Activated CD4-positive, alpha-beta T cell treated with anti-CD3 and anti-CD28 coated beads for 36 hours (primary cell): Measurements from ENCODE around the gene ANTXR2. TPM values are rescaled to one million over a fixed set of nuclear protein-coding genes. Genes with fewer than 3 reads are reported as not detected.
"Not testable (repeated sequence)": the region's sequence is repeated elsewhere in the genome, so short reads cannot be mapped to it uniquely, and the experiment has no call there.

Source experiments
- ATAC-seq: fragments of 200-7000 bp; cut with Tn5 transposase; one replicate; pipeline ENCODE4 v1.10.0; 2021; ENCODE audit warnings: mild to moderate bottlenecking, moderate library complexity
- CTCF ChIA-PET: fragments of 350-600 bp; sonication (Branson Sonifier 250); formaldehyde crosslinking; loops from one replicate; lab custom pipeline; 2021; ENCODE audit warnings: antibody characterized with exemption; lab: Charles Lee
- POLR2A ChIA-PET: fragments of 350-600 bp; sonication (Branson Sonifier 250); formaldehyde crosslinking; loops from one replicate; lab custom pipeline; 2021; ENCODE audit warnings: antibody characterized with exemption, inconsistent platforms; lab: Charles Lee
- DNase-seq: peaks from one replicate; pipeline ENCODE4 v3.0.0-alpha.2; 2020
- H3K27ac Mint-ChIP-seq: one replicate; pipeline ENCODE4 v1.8.0; 2021; ENCODE audit warnings: mixed read lengths
- H3K27me3 Mint-ChIP-seq: one replicate; pipeline ENCODE4 v1.8.0; 2021; ENCODE audit warnings: mixed read lengths
- H3K36me3 Mint-ChIP-seq: one replicate; pipeline ENCODE4 v1.8.0; 2021; ENCODE audit warnings: low read depth, mixed read lengths
- H3K4me1 Mint-ChIP-seq: one replicate; pipeline ENCODE4 v1.8.0; 2021; ENCODE audit warnings: mixed read lengths
- H3K4me3 Mint-ChIP-seq: one replicate; pipeline ENCODE4 v1.8.0; 2021; ENCODE audit warnings: mild to moderate bottlenecking, moderate library complexity, mixed read lengths
- H3K9me3 Mint-ChIP-seq: one replicate; pipeline ENCODE4 v1.8.0; 2021; ENCODE audit warnings: low read depth, mixed read lengths
- intact Hi-C, 2 experiments: fragments of 100-400 bp; cut with DNase I in 1 of 2; cut with micrococcal nuclease in 1 of 2; formaldehyde crosslinking; loops; one replicate each; pipeline versions ENCODE4 v1.14.2 to v1.15.1; 2022 to 2024; cut with DNase I, micrococcal nuclease
- total RNA-seq, 2 experiments: library from RNA; stranded (reverse); gene quantifications; one replicate each; pipeline ENCODE4 v1.2.3, GENCODE V29; 2021

ANTXR2 gene
- total RNA-seq, 2 experiments from 2014 or later = 2.3 to 3.8 TPM

DNA sequence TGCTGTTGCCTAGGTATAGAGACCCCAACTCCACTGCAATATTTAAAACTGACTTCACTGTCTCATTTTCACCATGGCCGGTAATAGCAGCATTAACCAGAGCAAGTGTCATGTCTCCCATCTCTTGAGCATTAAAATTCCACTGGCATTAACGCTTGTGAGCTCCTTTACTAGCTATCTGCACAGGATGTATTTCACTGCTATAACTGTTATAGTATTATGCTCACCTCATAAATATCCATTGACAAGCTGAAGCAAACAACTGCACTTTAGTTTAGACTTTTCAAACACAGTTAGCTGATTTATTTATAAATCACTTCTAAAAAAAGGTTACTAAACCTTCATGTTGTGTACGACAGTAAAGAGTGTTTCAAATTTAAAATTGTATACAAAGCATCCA is 157.8 kb downstream of the ANTXR2 start:
- intact Hi-C loops = loop anchor here (5.0 to 10.0 kb wide), 4 partner anchors 140 to 960 kb away; partner anchors contain the start of gene ANTXR2 (in 1 of the 2)
- H3K4me1 Mint-ChIP-seq = peaks cover 15% of the 10 kb centered on the region
- ChIA-PET POLR2A (no interaction called here), CTCF (interaction anchor here (0.6 to 1.0 kb wide), 2 partner anchors 14 to 1555 kb away, joined by 3 read pairs; no protein-coding TSS in a partner anchor)
- no peak for DNase-seq
- H3K27me3 Mint-ChIP-seq = no peaks in the 10 kb centered on the region
- no peaks in the 10 kb centered on the region for H3K36me3 Mint-ChIP-seq
- ATAC-seq = no peak
- H3K27ac Mint-ChIP-seq = no peak overlapping the region
- H3K9me3 Mint-ChIP-seq = no peaks in the 10 kb centered on the region
- H3K4me3 Mint-ChIP-seq = no peak overlapping the region

DNA sequence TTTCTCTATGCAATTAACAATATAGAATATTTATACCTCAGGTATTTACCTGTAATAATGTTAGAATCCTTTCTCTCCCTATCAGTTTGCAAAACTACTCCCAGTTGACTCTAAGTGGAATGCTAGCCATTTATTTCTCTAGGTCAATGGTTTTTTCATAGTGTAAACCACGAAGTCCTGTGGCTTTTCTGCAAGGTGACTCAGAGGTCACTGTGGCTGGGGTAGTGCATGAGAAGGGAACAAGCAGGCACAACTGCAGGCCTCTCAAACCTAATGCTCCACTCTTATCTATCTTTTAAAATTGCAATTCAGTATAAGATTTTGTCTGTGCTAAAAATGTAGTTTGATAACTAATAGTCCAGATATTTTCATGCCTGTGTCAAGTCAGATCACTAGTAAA is 159.4 kb downstream of the ANTXR2 start:
- Mint-ChIP-seq H3K4me1 (peaks cover 13% of the 10 kb centered on the region), H3K9me3 (no peaks in the 10 kb centered on the region), H3K36me3 (no peaks in the 10 kb centered on the region), H3K4me3 (no peak overlapping the region), H3K27me3 (no peaks in the 10 kb centered on the region), H3K27ac (no peak overlapping the region)
- DNase-seq (peak; percentile 7), ATAC-seq (no peak)
- ChIA-PET POLR2A (no interaction called here), CTCF (no interaction called here)
- intact Hi-C loops = loop anchor here (10.0 kb wide), 2 partner anchors 141 to 959 kb away; no protein-coding TSS in a partner anchor

DNA sequence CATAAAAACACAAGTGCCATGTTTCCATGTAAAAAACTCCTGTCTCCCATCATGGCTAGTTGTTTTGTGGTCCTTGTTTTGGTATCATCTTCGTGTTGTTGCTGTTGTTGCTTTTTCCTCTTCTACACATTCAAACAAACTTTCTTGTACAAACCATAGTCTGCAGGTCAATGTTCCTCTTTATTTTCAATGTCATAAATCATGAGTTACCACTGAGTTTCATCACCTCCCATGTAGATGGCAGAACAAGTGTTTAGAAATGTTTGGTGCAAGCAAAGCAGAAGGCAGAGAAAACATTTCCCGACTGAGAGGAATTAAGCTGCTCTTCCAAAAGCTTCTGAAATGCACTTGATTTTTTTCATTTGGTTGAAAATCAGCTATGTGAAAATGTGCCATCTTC is 166.0 kb downstream of the ANTXR2 start:
- peaks cover 11% of the 10 kb centered on the region for H3K4me1 Mint-ChIP-seq
- intact Hi-C loops = no loop called here
- no peak for DNase-seq
- ChIA-PET CTCF (no interaction called here), POLR2A (no interaction called here)
- no peak overlapping the region for H3K4me3 Mint-ChIP-seq
- no peaks in the 10 kb centered on the region for H3K9me3 Mint-ChIP-seq
- H3K27ac Mint-ChIP-seq = no peak overlapping the region
- no peak for ATAC-seq
- H3K27me3 Mint-ChIP-seq = no peaks in the 10 kb centered on the region
- peaks cover 15% of the 10 kb centered on the region for H3K36me3 Mint-ChIP-seq

DNA sequence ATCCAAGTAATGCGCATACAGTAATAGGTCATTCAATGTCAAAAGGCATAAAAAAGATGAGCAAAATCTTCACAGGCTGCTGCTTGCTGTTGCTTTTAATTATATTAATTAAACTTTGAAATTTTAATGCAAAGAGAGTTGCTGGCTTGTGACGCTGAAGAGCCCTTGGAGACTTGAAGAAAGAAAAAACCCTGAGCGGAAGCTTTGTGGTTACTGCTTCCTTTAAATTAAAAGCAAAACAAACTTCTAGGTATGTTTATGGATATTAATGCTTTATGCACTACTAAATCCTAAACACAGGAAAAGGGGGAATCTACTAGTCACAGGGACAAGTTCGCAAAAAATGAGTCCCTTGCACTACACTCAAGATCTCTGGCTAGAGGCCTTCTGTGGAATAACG is 166.7 kb downstream of the ANTXR2 start:
- H3K27ac Mint-ChIP-seq = no peak overlapping the region
- CTCF ChIA-PET = no interaction called here
- H3K4me1 Mint-ChIP-seq = peaks cover 11% of the 10 kb centered on the region
- no peak overlapping the region for H3K4me3 Mint-ChIP-seq
- POLR2A ChIA-PET = no interaction called here
- no peak for ATAC-seq
- peaks cover under 1% of the 10 kb centered on the region for H3K9me3 Mint-ChIP-seq
- intact Hi-C loops = no loop called here
- H3K36me3 Mint-ChIP-seq = peaks cover 15% of the 10 kb centered on the region
- H3K27me3 Mint-ChIP-seq = no peaks in the 10 kb centered on the region
- no peak for DNase-seq

DNA sequence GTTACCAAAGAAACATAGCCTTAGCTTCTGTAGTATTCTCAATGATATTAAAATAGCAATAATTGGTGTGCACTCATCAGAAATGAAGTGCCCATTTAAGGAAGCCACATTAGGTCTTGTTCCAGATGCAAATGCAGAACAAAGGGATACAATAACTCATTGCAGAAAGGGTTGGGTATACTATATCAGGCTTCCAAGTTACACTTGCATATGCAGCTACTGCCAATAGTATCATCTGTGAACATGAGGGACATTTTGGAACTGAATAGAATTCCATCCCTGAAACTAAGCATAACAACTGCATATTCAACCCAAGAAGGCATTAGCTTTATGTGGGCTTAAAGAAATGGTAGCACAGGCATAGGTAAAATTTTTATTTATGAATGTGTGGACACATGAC is 167.8 kb downstream of the ANTXR2 start:
- ChIA-PET CTCF (interaction anchor here (1.0 kb wide), 1 partner anchor 12 kb away, joined by 4 read pairs; no protein-coding TSS in a partner anchor), POLR2A (no interaction called here)
- no peak overlapping the region for H3K27ac Mint-ChIP-seq
- no peaks in the 10 kb centered on the region for H3K27me3 Mint-ChIP-seq
- no peak overlapping the region for H3K4me3 Mint-ChIP-seq
- ATAC-seq = no peak
- no peak for DNase-seq
- H3K36me3 Mint-ChIP-seq = peaks cover 15% of the 10 kb centered on the region
- H3K4me1 Mint-ChIP-seq = peaks cover 11% of the 10 kb centered on the region
- intact Hi-C loops = no loop called here
- peaks cover 3% of the 10 kb centered on the region for H3K9me3 Mint-ChIP-seq

DNA sequence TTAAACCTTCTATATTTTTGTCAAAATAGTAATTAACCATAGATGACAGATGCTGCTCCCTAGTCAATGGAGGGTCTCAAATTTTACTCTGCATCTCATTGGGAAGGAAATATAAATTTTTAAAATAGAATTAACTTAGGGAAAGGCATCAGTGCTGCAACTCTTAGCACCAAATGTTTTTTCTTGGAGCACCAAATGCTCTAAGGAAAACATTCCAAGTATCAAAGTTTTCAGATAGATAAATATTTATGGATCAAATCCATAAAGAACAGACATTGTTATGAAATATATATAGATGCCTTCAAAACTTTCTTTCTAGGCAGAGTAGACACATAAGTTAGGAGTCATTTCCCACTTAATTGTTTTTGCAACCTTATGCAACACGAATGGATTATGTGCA is 168.7 kb downstream of the ANTXR2 start:
- H3K9me3 Mint-ChIP-seq = peaks cover 3% of the 10 kb centered on the region
- peaks cover 15% of the 10 kb centered on the region for H3K36me3 Mint-ChIP-seq
- H3K27me3 Mint-ChIP-seq = no peaks in the 10 kb centered on the region
- no peak overlapping the region for H3K27ac Mint-ChIP-seq
- ChIA-PET CTCF (interaction anchor here (1.0 kb wide), 1 partner anchor 13 kb away, joined by 4 read pairs; no protein-coding TSS in a partner anchor), POLR2A (no interaction called here)
- H3K4me3 Mint-ChIP-seq = no peak overlapping the region
- ATAC-seq (no peak), DNase-seq (no peak)
- intact Hi-C loops = no loop called here
- H3K4me1 Mint-ChIP-seq = peaks cover 11% of the 10 kb centered on the region

DNA sequence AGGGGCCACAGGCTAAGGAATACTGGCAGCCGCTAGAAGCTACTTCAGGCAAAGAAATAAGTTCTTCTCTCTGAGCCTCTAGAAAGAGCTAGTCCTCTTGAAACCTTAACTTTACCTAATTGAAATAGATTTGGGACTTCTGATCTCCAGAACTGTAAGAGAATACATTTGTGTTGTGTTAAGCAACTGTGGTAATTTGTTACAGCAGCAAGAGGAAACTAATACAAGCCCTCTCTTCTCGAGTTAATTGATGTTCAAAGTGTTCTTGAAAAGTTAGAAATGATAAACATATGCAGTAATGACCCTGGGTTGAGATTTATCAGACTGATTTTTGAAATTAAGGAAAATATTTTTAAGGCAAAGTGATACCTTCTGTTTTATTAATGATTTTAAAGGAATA is 172.8 kb downstream of the ANTXR2 start:
- Mint-ChIP-seq H3K27ac (no peak overlapping the region), H3K36me3 (no peaks in the 10 kb centered on the region), H3K27me3 (peaks cover 6% of the 10 kb centered on the region), H3K4me1 (no peaks in the 10 kb centered on the region), H3K4me3 (no peak overlapping the region), H3K9me3 (peaks cover 3% of the 10 kb centered on the region)
- POLR2A ChIA-PET = no interaction called here
- CTCF ChIA-PET = interaction anchor here (1.2 kb wide), 1 partner anchor 9 kb away, joined by 3 read pairs; no protein-coding TSS in a partner anchor
- DNase-seq (no peak), ATAC-seq (no peak)
- intact Hi-C loops = no loop called here

DNA sequence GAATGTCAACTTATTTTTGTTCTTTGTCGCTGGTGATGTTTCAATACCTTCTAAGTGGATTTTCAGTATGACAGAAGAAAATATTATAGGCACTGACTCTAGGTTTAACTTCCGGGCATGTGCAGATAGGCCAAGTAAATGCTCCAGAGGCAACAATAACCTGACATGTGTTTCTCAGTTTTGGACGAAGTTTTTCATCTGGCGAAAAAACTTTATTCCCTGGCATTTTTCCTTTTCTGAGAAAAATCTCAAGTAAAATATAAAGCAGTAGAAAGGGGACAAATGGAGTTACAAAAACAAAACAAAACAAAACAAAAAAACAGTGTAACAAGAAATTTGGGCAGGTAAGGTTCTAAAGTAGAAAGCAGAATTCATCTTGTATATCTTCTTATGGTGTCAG is 173.5 kb downstream of the ANTXR2 start:
- CTCF ChIA-PET = no interaction called here
- intact Hi-C loops = no loop called here
- Mint-ChIP-seq H3K4me3 (no peak overlapping the region), H3K36me3 (no peaks in the 10 kb centered on the region), H3K9me3 (peaks cover 3% of the 10 kb centered on the region), H3K4me1 (no peaks in the 10 kb centered on the region), H3K27me3 (peaks cover 6% of the 10 kb centered on the region), H3K27ac (no peak overlapping the region)
- DNase-seq (no peak), ATAC-seq (no peak)
- POLR2A ChIA-PET = no interaction called here

DNA sequence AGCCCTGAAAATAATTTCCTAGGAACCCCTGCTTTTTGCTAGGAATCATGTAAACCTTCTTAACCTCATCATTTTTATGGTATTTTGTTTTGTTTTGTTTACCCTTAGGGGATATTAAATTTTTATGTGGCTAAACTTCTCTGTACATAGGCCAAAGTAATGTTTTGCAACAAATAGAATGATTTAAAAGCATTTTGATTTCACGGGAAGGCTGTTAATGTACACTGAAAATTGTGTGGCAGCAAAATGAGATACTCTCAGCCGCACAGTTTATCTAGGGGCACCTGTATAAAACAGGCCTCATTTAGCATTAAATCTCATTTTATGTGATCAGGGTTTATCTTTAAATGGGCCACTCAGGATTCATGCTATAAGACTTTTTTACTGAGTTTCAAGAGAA is 175.0 kb downstream of the ANTXR2 start:
- no peak overlapping the region for H3K4me3 Mint-ChIP-seq
- H3K36me3 Mint-ChIP-seq = no peaks in the 10 kb centered on the region
- DNase-seq = no peak
- intact Hi-C loops = no loop called here
- no peak overlapping the region for H3K27ac Mint-ChIP-seq
- ATAC-seq = no peak
- peaks cover 6% of the 10 kb centered on the region for H3K27me3 Mint-ChIP-seq
- H3K4me1 Mint-ChIP-seq = no peaks in the 10 kb centered on the region
- ChIA-PET CTCF (no interaction called here), POLR2A (no interaction called here)
- H3K9me3 Mint-ChIP-seq = peaks cover 3% of the 10 kb centered on the region

DNA sequence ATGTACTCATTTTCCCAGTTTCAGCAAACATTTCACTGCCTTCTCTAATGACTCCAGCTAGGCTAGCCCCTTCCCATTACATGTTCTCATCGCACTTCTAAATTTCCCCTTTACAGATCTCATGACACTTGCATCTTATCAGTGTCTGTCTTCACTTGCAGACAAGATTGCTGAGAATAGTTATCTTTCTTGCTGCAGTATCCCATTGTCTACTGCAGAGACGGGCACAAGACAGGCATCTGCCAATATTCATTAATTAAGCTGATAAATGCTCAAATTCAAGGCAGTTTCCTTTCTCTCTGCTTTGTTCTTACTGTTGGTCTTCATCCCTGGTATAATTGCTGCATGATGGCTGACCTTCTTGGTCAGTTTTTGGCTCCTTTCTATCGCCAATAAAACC is 175.9 kb downstream of the ANTXR2 start:
- Mint-ChIP-seq H3K9me3 (peaks cover 3% of the 10 kb centered on the region), H3K27me3 (peaks cover 6% of the 10 kb centered on the region), H3K4me3 (no peak overlapping the region), H3K4me1 (no peaks in the 10 kb centered on the region), H3K36me3 (no peaks in the 10 kb centered on the region), H3K27ac (no peak overlapping the region)
- ChIA-PET CTCF (no interaction called here), POLR2A (interaction anchor here (0.6 kb wide), 1 partner anchor 12 kb away, joined by 3 read pairs; no protein-coding TSS in a partner anchor)
- intact Hi-C loops = no loop called here
- ATAC-seq (no peak), DNase-seq (no peak)

DNA sequence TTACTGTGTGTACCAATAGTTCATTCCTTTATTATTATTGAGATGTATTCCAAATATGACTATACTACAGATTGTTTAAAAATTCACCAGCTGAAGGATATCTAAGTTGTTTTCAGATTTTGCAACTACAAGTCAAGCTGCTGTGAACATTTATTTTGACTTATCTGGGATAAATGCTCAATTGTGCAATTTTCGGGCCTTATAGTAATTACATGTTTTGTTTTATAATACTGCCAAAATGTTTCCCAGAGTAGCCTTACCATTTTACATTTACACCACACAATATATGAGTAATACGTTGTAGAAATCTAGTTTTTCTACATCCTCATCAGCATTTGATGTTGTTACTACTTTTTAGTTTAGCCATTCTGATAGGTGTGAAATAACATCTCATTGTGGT is 179.6 kb downstream of the ANTXR2 start:
- ATAC-seq (no peak), DNase-seq (no peak)
- Mint-ChIP-seq H3K4me3 (no peak overlapping the region), H3K27ac (no peak overlapping the region), H3K9me3 (peaks cover 2% of the 10 kb centered on the region), H3K36me3 (no peaks in the 10 kb centered on the region), H3K4me1 (no peaks in the 10 kb centered on the region), H3K27me3 (peaks cover 5% of the 10 kb centered on the region)
- ChIA-PET POLR2A (no interaction called here), CTCF (no interaction called here)
- intact Hi-C loops = no loop called here

DNA sequence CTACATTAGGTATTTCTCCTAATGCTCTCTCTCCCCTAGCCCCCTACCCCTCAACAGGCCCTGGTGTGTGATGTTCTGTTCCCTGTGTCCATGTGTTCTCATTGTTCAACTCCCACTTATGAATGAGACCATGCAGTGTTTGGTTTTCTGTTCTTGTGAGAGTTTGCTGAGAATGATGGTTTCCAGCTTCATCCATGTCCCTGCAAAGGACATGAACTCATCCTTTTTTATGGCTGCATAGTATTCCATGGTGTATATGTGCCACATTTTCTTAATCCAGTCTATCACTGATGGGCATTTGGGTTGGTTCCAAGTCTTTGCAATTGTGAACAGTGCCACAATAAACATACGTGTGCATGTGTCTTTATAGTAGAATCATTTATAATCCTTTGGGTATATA is 184.0 kb downstream of the ANTXR2 start:
- ATAC-seq, CTCF ChIA-PET, intact Hi-C loops, POLR2A ChIA-PET, H3K36me3 Mint-ChIP-seq, DNase-seq, H3K27me3 Mint-ChIP-seq, H3K9me3 Mint-ChIP-seq, H3K4me3 Mint-ChIP-seq, H3K27ac Mint-ChIP-seq, H3K4me1 Mint-ChIP-seq: not testable (repeated sequence)
